Ovary (tissue), 3 donors: ENCODE data around the gene CAPG.

Experiments used
- CTCF ChIP-seq, 3 donors: fragments of 450-650 bp in 2 of 3; fragments of 200-600 bp in 1 of 3; IDR thresholded peaks; one replicate each; pipeline versions ENCODE4 v1.5.1 to v1.8.0; 2016 to 2022; ENCODE audit warnings: antibody characterized with exemption in 3 of 3, mild to moderate bottlenecking in 1 of 3
- EP300 ChIP-seq: sonication (generic); formaldehyde crosslinking; IDR thresholded peaks from one replicate; pipeline ENCODE4 v1.6.1; 2017; ENCODE audit warnings: antibody characterized with exemption
- POLR2A ChIP-seq: fragments of 450-650 bp; IDR thresholded peaks from one replicate; pipeline ENCODE4 v1.6.1; 2017; ENCODE audit warnings: antibody characterized with exemption, mild to moderate bottlenecking, moderate library complexity
- donor health status: DM: no; HTN: no; CAD: no.

GRCh38 chr2:85414761-85415553, 4.8 kb upstream of the CAPG start:
- TF ChIP-seq EP300 (no peak), CTCF (IDR thresholded peaks at IDR 0.05) (no peak), POLR2A (no peak)
